22Rv1 (cell line): Measurements from ENCODE around the gene GGT1.

ENCODE experiments used
- CTCF ChIP-seq: fragments of 450-650 bp; IDR thresholded peaks from 2 replicates; pipeline ENCODE4 v1.5.1; 2017; ENCODE audit warnings: mild to moderate bottlenecking
- ZFX ChIP-seq: fragments of 450-650 bp; IDR thresholded peaks from 2 replicates; pipeline ENCODE4 v1.6.1; 2017; ENCODE audit warnings: antibody characterized with exemption, borderline replicate concordance

GRCh38 chr22:24594569-24595120 is 8.3 kb upstream of the GGT1 start:
- TF ChIP-seq CTCF (no peak), ZFX (no peak)
